HepG2 (cell line): ENCODE measurements around the gene TATDN2.

ENCODE experiments used
- ESRRA ChIP-seq: sonication (generic); formaldehyde crosslinking; IDR thresholded peaks from 2 replicates; pipeline ENCODE4 v1.5.1; 2020; ENCODE audit warnings: mild to moderate bottlenecking, low read depth, missing genetic modification reagents
- NCOA5 ChIP-seq: sonication (generic); formaldehyde crosslinking; IDR thresholded peaks from 2 replicates; pipeline ENCODE4 v1.4.0; 2020; ENCODE audit warnings: missing genetic modification reagents
- SPEN ChIP-seq: sonication (generic); formaldehyde crosslinking; IDR thresholded peaks from 2 replicates; pipeline ENCODE4 v1.5.1; 2020; ENCODE audit warnings: low read depth, mild to moderate bottlenecking, missing genetic modification reagents
- ZBTB7B ChIP-seq: sonication (generic); formaldehyde crosslinking; IDR thresholded peaks from 2 replicates; pipeline ENCODE4 v1.4.0; 2020; ENCODE audit warnings: missing genetic modification reagents
- ZNF121 ChIP-seq: sonication (generic); formaldehyde crosslinking; IDR thresholded peaks from 2 replicates; pipeline ENCODE4 v1.5.0; 2020; ENCODE audit warnings: mild to moderate bottlenecking, missing genetic modification reagents
- TF ChIP-seq, protein P1 (sequence below): sonication (generic); formaldehyde crosslinking; IDR thresholded peaks from 2 replicates; pipeline ENCODE4 v1.9.0; 2021; ENCODE audit warnings: mild to moderate bottlenecking, missing genetic modification reagents
- TF ChIP-seq, protein P2 (sequence below): conservative IDR thresholded peaks from 2 replicates; pipeline ENCODE4 v1.6.1; 2018; ENCODE audit warnings: missing genetic modification reagents
- TF ChIP-seq, protein P3 (sequence below): sonication (generic); formaldehyde crosslinking; IDR thresholded peaks from 2 replicates; pipeline ENCODE4 v1.5.1; 2020; ENCODE audit warnings: mild to moderate bottlenecking, missing genetic modification reagents

DNA sequence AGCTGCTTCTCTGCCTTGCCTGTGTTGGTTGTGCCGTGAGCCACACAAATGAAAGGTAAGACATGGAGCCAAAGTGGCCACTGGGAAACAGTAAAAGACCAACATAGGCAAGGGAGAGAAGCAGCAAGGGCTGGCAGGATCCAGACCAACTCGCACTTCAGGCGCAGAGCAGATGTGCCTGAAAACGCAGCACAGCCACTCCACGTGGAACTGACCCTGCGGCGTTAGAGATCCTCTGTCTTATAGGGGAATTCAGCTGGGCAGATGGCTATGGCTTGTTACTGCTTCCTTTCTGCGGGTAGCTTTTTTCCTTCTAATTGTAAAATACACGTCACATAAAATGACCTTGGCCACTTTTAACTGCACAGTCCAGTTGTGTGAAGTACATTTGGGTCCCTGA is 54.8 kb downstream of the TATDN2 start:
- TF ChIP-seq ZBTB7B (CRISPR knock-in tag) (no peak), NCOA5 (no peak), ESRRA (CRISPR knock-in tag) (no peak), SPEN (CRISPR knock-in tag) (no peak), ZNF121 (CRISPR knock-in tag) (no peak)
- TF ChIP-seq, protein P1, sequence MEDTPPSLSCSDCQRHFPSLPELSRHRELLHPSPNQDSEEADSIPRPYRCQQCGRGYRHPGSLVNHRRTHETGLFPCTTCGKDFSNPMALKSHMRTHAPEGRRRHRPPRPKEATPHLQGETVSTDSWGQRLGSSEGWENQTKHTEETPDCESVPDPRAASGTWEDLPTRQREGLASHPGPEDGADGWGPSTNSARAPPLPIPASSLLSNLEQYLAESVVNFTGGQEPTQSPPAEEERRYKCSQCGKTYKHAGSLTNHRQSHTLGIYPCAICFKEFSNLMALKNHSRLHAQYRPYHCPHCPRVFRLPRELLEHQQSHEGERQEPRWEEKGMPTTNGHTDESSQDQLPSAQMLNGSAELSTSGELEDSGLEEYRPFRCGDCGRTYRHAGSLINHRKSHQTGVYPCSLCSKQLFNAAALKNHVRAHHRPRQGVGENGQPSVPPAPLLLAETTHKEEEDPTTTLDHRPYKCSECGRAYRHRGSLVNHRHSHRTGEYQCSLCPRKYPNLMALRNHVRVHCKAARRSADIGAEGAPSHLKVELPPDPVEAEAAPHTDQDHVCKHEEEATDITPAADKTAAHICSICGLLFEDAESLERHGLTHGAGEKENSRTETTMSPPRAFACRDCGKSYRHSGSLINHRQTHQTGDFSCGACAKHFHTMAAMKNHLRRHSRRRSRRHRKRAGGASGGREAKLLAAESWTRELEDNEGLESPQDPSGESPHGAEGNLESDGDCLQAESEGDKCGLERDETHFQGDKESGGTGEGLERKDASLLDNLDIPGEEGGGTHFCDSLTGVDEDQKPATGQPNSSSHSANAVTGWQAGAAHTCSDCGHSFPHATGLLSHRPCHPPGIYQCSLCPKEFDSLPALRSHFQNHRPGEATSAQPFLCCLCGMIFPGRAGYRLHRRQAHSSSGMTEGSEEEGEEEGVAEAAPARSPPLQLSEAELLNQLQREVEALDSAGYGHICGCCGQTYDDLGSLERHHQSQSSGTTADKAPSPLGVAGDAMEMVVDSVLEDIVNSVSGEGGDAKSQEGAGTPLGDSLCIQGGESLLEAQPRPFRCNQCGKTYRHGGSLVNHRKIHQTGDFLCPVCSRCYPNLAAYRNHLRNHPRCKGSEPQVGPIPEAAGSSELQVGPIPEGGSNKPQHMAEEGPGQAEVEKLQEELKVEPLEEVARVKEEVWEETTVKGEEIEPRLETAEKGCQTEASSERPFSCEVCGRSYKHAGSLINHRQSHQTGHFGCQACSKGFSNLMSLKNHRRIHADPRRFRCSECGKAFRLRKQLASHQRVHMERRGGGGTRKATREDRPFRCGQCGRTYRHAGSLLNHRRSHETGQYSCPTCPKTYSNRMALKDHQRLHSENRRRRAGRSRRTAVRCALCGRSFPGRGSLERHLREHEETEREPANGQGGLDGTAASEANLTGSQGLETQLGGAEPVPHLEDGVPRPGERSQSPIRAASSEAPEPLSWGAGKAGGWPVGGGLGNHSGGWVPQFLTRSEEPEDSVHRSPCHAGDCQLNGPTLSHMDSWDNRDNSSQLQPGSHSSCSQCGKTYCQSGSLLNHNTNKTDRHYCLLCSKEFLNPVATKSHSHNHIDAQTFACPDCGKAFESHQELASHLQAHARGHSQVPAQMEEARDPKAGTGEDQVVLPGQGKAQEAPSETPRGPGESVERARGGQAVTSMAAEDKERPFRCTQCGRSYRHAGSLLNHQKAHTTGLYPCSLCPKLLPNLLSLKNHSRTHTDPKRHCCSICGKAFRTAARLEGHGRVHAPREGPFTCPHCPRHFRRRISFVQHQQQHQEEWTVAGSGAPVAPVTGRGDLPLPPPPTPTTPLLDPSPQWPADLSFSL (CRISPR knock-in tag) = no peak
- TF ChIP-seq, protein P2, sequence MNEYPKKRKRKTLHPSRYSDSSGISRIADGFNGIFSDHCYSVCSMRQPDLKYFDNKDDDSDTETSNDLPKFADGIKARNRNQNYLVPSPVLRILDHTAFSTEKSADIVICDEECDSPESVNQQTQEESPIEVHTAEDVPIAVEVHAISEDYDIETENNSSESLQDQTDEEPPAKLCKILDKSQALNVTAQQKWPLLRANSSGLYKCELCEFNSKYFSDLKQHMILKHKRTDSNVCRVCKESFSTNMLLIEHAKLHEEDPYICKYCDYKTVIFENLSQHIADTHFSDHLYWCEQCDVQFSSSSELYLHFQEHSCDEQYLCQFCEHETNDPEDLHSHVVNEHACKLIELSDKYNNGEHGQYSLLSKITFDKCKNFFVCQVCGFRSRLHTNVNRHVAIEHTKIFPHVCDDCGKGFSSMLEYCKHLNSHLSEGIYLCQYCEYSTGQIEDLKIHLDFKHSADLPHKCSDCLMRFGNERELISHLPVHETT (CRISPR knock-in tag) = no peak
- TF ChIP-seq, protein P3, sequence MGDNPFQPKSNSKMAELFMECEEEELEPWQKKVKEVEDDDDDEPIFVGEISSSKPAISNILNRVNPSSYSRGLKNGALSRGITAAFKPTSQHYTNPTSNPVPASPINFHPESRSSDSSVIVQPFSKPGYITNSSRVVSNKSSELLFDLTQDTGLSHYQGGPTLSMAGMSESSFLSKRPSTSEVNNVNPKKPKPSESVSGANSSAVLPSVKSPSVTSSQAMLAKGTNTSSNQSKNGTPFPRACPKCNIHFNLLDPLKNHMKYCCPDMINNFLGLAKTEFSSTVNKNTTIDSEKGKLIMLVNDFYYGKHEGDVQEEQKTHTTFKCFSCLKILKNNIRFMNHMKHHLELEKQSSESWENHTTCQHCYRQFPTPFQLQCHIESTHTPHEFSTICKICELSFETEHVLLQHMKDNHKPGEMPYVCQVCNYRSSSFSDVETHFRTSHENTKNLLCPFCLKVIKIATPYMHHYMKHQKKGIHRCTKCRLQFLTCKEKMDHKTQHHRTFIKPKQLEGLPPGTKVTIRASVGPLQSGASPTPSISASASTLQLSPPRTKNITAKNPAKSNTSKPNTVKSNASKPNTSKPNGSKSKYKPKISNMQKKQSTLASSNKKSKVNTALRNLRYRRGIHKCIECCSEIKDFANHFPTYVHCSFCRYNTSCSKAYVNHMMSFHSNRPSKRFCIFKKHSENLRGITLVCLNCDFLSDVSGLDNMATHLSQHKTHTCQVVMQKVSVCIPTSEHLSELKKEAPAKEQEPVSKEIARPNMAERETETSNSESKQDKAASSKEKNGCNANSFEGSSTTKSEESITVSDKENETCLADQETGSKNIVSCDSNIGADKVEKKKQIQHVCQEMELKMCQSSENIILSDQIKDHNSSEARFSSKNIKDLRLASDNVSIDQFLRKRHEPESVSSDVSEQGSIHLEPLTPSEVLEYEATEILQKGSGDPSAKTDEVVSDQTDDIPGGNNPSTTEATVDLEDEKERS (CRISPR knock-in tag) = no peak
